ENCODE data around the gene CMTM6.
A peak's percentile ranks its signal among the peaks of the same experiment; 100 is the strongest.
"Not testable (repeated sequence)": the region's sequence is repeated elsewhere in the genome, so short reads cannot be mapped to it uniquely, and the experiment has no call there.

CMTM6 gene

DNA sequence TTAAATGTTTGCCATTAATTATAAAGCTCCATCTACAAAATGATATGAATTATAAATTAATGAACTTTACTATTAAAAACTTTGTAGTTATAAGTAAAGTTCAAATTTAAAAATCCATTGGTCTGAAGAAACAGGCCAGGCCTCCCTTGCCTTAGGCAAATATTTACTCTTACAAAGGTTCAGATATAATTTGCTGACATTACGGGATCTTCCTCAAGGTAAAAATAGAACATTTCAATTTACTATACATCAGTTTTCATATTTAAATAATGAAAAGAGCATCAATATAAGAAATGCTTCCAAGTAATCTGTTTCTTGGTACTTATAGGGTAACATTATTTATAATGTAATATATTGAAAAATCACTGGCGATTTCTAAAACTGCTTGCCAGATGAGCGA lies 3.7 kb downstream of the CMTM6 start:
- DNase-seq = no peak

DNA sequence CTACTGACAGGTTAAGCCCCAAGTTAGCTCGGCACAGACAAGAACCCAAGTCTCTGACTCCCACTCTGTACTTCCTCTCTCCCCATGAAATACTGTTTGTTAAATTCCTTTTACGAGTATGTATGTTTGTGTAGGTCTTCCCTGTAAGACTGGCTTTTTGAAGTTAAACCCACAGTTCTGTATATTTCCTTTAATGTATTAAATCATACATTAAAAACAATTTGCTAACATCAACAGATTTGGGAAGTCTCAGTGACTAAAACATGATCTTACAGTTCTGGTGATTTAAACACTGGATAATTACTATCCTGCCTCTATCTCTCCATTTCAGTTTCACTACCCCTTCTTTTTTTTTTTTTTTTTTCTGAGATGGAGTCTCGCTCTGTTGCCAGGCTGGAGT lies 4.4 kb downstream of the CMTM6 start:
- DNase-seq = no peak

DNA sequence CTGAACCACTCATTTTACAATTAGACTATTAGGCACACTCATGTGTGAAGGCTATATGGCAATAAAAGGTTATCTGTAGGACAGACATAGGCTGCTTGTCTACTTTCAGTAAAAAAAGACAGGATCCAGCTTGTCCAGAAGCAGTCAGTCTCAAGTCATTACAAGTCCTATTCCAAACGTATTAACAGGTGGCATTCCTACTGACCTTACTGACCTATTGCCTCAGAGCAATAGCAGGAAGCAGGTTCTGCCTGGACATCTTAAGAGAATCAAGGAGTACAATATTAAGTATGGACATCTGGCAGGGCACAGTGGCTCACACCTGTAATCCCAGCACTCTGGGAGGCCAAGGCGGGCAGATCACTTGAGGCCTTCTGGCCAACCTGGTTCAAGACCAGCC lies 7.0 kb downstream of the CMTM6 start:
- DNase-seq = no peak

DNA sequence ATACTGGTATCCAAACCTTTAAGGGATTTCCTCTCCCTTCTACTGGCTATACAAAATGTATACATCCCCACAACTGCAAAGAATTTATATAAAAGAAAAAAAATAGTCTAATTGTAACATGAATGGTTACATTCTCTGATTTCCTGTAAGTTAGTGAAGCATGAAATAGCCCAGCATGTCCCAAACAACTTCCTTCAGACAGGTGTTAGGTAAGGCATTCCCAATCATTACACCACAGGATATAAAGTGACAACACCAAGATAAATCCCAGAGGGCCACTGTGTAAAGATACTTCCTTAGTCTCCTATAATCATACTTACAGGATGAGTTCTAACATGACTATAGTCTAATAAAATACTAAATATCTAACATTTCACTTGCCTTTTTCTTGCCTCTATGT lies 7.6 kb downstream of the CMTM6 start:
- DNase-seq = no peak

DNA sequence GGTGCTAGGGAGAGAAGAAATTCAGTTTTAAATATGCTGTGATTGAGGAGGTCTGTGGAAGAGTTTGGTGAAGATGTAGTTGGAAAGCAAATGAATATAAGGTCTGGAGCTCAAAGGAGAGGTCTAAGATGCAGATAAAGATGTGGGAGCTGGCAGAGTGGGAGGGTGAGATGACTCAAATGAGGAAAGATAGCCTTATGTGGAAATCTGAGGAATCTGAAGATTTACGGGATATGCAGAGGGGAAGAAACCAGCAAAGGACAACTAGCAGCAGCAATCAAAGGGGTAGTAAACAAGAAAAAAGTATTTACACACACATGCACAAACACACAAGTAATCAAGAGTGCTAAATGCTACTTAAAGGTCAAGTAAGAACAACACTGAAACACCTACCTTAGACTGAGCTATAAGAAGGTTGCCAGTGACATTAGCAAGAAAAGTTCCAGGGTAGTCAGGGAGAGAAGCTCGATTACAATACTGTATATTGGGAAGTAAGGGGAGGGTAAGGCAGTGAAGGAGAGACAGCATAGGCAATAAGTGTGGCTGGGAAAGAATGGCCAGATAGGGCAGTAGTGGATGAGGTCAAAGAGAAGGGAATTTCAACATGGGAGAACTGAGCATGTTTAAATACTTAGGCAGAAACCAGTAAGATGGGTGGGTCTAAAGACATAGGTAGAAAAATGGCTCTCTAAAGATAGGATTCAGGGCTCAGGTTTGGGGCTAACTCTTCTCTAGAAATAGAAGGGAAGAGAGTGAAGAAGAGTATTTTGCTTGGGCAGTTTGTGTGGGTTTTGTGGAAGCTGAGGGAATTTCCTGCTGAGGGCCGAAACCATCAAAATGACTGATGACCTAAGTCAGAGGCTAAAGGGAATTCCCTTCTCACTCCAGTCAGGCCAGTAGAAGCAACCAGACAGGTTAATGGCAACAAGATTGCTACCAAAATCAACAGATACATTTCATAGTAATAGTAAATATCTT lies 8.9 kb downstream of the CMTM6 start:
- DNase-seq = no peak

DNA sequence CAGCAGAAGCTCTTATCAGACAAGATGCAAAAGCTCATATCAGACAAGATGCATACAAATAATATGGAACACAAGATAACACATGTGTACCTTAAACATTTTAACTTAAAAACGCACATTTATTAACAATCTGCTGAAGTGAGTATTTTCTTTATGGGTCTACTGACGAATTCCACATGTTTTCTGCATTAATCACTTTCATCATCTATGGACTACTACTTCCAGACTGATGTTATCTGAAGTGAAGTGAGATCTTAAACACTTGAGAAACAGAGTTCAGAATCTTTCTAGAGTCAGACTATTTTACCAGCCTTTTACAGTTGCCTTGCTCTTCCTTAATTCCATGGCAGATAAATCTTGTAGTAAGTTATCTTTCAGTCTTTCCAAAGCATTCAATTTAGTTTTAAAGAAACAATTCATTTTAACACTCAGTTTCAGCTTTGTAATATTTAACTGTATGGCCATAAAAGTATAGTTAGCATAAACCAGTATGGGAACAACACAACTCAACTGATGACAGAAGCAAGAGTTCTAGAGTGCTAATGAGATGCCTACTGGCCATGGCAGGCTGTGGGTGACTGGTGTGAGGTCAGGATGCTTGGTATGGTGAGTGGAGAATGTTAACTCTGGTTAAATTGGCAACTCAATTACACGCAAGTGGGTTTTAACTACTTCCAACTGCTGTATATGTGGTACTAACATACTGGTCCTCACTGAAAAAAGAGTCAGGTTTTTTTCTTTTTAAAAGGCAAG lies 9.8 kb downstream of the CMTM6 start:
- DNase-seq = no peak

GRCh38 chr3:32488474-32489008 lies 14.1 kb downstream of the CMTM6 start:
- DNase-seq = no peak

GRCh38 chr3:32487781-32488473 lies 14.7 kb downstream of the CMTM6 start:
- DNase-seq = no peak

DNA sequence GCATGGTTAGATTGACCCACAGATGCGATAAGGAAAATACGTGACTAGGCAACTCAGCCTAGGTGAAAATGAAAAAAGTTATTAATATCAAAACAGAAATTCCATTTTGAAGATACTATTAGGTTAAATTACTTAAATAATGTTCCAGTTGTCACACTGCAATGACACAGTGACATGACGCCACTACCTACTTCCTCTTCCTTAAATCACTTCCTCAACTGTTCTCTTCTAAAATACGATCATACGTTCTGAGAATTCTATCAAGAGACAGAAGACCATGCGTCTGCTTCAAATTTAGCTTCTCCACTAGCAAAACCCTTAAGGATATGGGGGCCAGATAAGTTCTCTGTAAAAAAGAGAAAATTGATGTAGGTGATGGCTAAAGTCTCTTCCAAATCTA lies 18.2 kb downstream of the CMTM6 start:
- DNase-seq = no peak

DNA sequence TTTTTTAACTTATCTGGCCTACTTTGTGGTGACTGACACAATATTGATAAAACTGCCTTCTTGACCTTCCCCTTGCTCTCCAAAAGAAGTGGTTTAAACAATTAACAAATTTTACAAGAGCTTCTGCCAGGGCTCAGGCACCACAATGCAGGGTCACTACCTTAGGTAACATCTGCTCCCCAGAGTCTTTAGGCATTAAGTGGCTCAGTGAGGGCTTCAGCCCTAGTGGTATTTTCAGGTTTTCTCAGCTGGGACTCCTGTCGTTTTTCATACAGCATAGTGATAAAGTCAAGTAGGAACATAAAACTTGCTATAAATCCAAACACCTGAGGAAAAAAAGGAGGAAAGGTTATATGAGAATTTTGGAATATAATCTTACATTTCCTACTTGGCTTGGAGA lies 18.9 kb downstream of the CMTM6 start:
- DNase-seq = no peak

DNA sequence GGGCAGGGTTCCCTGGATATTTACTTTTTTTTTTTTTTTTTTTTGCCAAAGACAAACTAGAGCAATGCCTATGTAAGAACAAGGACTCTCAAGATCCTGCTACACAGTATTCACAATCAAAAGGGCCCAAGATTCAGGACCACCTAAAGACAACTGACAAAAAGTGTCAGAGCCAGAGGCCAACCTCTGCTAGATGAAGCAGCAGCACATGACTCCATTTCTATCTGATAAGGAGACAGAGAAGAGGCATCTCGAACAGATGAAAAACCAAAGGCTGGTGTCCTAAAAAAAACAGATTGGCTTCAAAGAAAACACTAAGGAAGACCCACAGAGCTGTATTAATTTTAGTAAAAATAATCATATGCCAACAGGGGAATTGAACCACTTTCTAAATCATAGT lies 20.0 kb downstream of the CMTM6 start:
- DNase-seq = no peak

- DNase-seq = no peak
Measured at GRCh38 chr3:32481791-32482631, 20.6 kb downstream of the CMTM6 start.

DNA sequence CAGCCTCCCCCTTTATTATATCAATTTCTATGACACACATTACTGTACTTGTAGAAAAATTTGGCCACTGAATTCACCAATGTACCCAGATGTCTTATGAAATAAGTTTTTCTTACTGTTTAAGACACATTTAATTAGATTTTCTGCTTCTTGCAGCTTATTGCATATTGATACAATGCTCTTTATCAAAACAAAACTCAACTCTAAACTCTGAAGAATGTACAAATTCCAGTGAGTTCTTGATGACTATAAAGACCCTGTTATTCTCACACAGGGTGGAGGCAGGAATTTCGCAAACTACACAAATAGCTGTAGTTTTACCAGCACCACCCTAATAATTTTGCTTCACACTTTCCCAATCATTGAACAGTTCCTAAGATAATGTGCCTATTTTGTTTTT lies 22.0 kb downstream of the CMTM6 start:
- DNase-seq = no peak

DNA sequence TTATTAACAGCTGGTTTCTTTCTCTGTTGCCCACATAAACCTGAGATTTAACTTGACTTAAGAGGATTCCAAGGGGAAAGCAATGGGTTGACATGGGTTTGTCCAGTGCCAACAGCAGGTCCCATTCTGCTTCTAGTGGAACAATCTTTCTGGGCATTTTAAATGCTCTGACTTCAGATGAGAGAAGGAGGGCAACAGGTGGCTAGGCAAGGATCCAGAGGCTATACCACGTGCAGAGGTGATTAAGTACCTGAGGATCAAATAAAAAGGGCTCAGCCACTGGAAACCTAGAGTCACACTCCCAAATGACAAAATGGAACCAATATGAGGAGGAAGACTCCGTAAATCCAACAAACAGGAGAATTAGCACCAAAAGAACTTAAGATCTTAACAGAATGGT lies 28.5 kb downstream of the CMTM6 start:
- DNase-seq = no peak

DNA sequence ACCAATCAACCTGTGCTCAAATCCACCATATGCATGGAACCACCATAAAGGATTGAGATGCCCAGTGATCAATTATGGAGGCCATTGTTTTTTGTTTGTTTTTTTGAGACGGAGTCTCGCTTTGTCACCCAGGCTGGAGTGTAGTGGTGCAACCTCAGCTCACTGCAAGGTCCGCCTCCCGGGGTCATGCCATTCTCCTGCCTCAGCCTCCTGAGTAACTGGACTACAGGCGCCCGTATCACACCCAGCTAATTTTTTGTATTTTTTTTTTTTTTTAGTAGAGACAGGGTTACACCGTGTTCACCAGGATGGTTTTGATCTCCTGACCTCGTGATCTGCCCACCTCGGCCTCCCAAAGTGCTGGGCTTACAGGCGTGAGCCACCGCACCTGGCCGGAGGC lies 30.5 kb downstream of the CMTM6 start:
- not testable (repeated sequence) for DNase-seq

GRCh38 chr3:32471246-32471645 lies 31.4 kb downstream of the CMTM6 start:
- no peak for DNase-seq

DNA sequence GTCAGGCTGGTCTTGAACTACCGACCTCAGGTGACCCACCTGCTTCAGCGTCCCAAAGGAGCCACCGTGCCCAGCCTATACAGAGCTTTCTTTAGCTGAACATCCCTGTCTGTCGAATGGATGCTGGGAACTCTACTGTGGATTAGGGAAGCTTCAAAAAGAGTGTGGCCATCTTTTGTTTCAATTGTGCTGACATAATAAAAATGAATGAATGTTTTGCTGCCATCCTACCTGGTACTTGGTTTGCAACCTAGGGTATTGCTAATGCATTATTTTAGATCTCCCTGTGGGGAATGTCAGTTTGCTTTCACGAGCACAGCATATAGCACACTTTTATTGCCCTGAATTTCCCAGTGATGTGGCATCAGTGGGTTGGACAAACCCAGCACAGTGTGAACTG lies 32.3 kb downstream of the CMTM6 start:
- DNase-seq = no peak

GRCh38 chr3:32469151-32469874 lies 33.3 kb downstream of the CMTM6 start:
- DNase-seq = no peak

- peak; percentile 23 for DNase-seq
Measured at GRCh38 chr3:32467333-32468070, 35.1 kb downstream of the CMTM6 start.

DNA sequence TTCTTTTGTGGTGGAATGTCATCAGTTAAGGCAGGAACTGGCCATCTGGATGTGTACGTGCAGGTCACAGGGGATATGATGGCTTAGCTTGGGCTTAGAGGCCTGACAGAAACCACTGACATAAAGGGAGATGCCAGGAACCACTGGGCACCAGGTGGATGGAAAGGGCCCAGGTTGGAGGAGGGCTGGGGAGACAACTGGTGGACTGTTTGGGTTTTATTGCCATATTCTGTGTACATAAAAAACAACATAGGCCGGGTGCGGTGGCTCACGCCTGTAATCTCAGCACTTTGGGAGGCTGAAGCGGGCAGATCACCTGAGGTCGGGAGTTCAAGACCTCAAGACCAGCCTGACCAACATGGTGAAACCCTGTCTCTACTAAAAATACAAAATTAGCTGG lies 35.8 kb downstream of the CMTM6 start:
- DNase-seq = not testable (repeated sequence)

GRCh38 chr3:32464726-32465125 lies 37.9 kb downstream of the CMTM6 start:
- not testable (repeated sequence) for DNase-seq
